H1 (cell line): ENCODE results near the gene RSBN1. TPM values are rescaled to one million over a fixed set of nuclear protein-coding genes. Genes with fewer than 3 reads are reported as not detected.

ENCODE experiments used
- CTCF ChIA-PET: fragments of 300-600 bp; sonication (Branson Sonifier 250); formaldehyde crosslinking; loops from one replicate; lab custom pipeline; 2021; ENCODE audit not compliant: partially characterized antibody; lab: Charles Lee
- POLR2A ChIA-PET: fragments of 300-600 bp; sonication (Branson Sonifier 250); formaldehyde crosslinking; loops from one replicate; lab custom pipeline; 2021; ENCODE audit warnings: inconsistent platforms; ENCODE audit not compliant: partially characterized antibody; lab: Charles Lee
- DNase-seq, 2 experiments: peaks; one replicate each; pipeline versions ENCODE4 v3.0.0 to v3.0.0-alpha.2; 2010 to 2022; ENCODE audit warnings: low spot score in 2 of 2, low read depth in 1 of 2, mixed read lengths in 1 of 2
- FAIRE-seq: peaks from 2 replicates; lab custom pipeline; 2011; peaks lifted over from hg19 to GRCh38; lab: Jason Lieb, UNC
- H2AFZ ChIP-seq: 2 replicates; pipeline ENCODE4 v1.8.1; 2012; ENCODE audit warnings: low read length, inconsistent platforms
- H2AK5ac ChIP-seq: 2 replicates; pipeline ENCODE4 v1.6.1; 2013; ENCODE audit warnings: low read depth, low read length
- H2BK120ac ChIP-seq: replicated peaks from 2 replicates; pipeline ENCODE3; 2013; ENCODE audit warnings: low read depth, low read length, inconsistent platforms
- H2BK12ac ChIP-seq: 2 replicates; pipeline ENCODE4 v1.6.1; 2013; ENCODE audit warnings: low read depth, low read length
- H2BK15ac ChIP-seq: 2 replicates; pipeline ENCODE4 v1.6.1; 2013; ENCODE audit warnings: low read length
- H2BK20ac ChIP-seq: 2 replicates; pipeline ENCODE4 v1.6.1; 2013; ENCODE audit warnings: low read length
- H2BK5ac ChIP-seq: 2 replicates; pipeline ENCODE4 v1.6.1; 2013; ENCODE audit warnings: low read depth, low read length
- H3K14ac ChIP-seq: 2 replicates; pipeline ENCODE4 v1.6.1; 2013; ENCODE audit warnings: inconsistent platforms; ENCODE audit not compliant: insufficient read length
- H3K18ac ChIP-seq: 2 replicates; pipeline ENCODE4 v1.6.1; 2013; ENCODE audit warnings: low read length; ENCODE audit errors: extremely low read depth
- H3K23ac ChIP-seq: 2 replicates; pipeline ENCODE4 v1.6.1; 2013; ENCODE audit warnings: inconsistent platforms; ENCODE audit not compliant: insufficient read length
- H3K23me2 ChIP-seq: 2 replicates; pipeline ENCODE4 v1.6.1; 2013; ENCODE audit warnings: low read depth, low read length
- H3K27ac ChIP-seq: 2 replicates; pipeline ENCODE4 v1.6.1; 2011; ENCODE audit warnings: low read depth, low read length, inconsistent platforms
- H3K27me3 ChIP-seq, 4 experiments: replicated peaks in 1 of 4; 1 replicate in 1 of 4; 2 replicates in 3 of 4; pipeline versions ENCODE4 v1.6.1 to v1.8.1; 2011 to 2013; ENCODE audit warnings: low read length in 3 of 4, mild to moderate bottlenecking in 3 of 4, inconsistent platforms in 2 of 4, mixed read lengths in 2 of 4, moderate library complexity in 1 of 4; ENCODE audit not compliant: control insufficient read depth in 3 of 4, insufficient read depth in 3 of 4; ENCODE audit errors: extremely low read depth in 1 of 4
- H3K36me3 ChIP-seq, 4 experiments: 2 replicates each; pipeline versions ENCODE4 v1.6.1 to v1.8.1; 2011 to 2013; ENCODE audit warnings: mild to moderate bottlenecking in 4 of 4, low read length in 3 of 4, moderate library complexity in 2 of 4, control low read depth in 1 of 4, inconsistent platforms in 1 of 4; ENCODE audit not compliant: insufficient read depth in 4 of 4, control insufficient read depth in 2 of 4
- H3K4ac ChIP-seq: replicated peaks from 2 replicates; pipeline ENCODE3; 2013; ENCODE audit warnings: low read length, low read depth, mixed read lengths, inconsistent platforms; ENCODE audit not compliant: insufficient read length
- H3K4me1 ChIP-seq, 4 experiments: replicated peaks in 1 of 4; 1 replicate in 1 of 4; 2 replicates in 3 of 4; pipeline versions ENCODE4 v1.6.1 to v1.8.1; 2011 to 2013; ENCODE audit warnings: low read length in 3 of 4, inconsistent platforms in 2 of 4, mixed read lengths in 1 of 4; ENCODE audit not compliant: insufficient read depth in 4 of 4, control insufficient read depth in 3 of 4
- H3K4me2 ChIP-seq, 2 experiments: 2 replicates each; pipeline versions ENCODE4 v1.6.1 to v1.8.1; 2011 to 2013; ENCODE audit warnings: low read depth in 2 of 2, low read length in 2 of 2, control low read depth in 1 of 2, inconsistent platforms in 1 of 2, mild to moderate bottlenecking in 1 of 2; ENCODE audit not compliant: insufficient read depth in 1 of 2
- H3K4me3 ChIP-seq, 4 experiments: fragments of 200-600, 300-600 bp in 1 of 4; sonication (generic), shearing (Covaris generic), sonication (Bioruptor Twin) in 1 of 4; 2 replicates each; pipeline versions ENCODE4 v1.5.1 to v1.8.1; 2011 to 2016; ENCODE audit warnings: low read length in 4 of 4, low read depth in 3 of 4, control low read depth in 2 of 4, inconsistent platforms in 2 of 4, mild to moderate bottlenecking in 2 of 4, mixed read lengths in 1 of 4, moderate library complexity in 1 of 4; ENCODE audit not compliant: insufficient read depth in 2 of 4; ENCODE audit errors: extremely low read depth in 1 of 4
- H3K56ac ChIP-seq: replicated peaks from 2 replicates; pipeline ENCODE3; 2013; ENCODE audit warnings: low read depth, mild to moderate bottlenecking, mixed read lengths, low read length, inconsistent platforms; ENCODE audit not compliant: insufficient read length
- H3K79me1 ChIP-seq: 2 replicates; pipeline ENCODE4 v1.6.1; 2013; ENCODE audit warnings: low read depth, low read length, control low read depth
- H3K79me2 ChIP-seq, 2 experiments: 2 replicates each; pipeline versions ENCODE4 v1.6.1 to v1.8.1; 2012 to 2013; ENCODE audit warnings: low read length in 2 of 2, mild to moderate bottlenecking in 2 of 2, inconsistent platforms in 1 of 2; ENCODE audit not compliant: insufficient read depth in 2 of 2, control insufficient read depth in 1 of 2
- H3K9ac ChIP-seq, 4 experiments: replicated peaks in 1 of 4; 1 replicate in 1 of 4; 2 replicates in 3 of 4; pipeline versions ENCODE4 v1.6.1 to v1.8.1; 2011 to 2013; ENCODE audit warnings: low read depth in 3 of 4, low read length in 3 of 4, control low read depth in 2 of 4, mild to moderate bottlenecking in 2 of 4, moderate library complexity in 2 of 4, inconsistent platforms in 1 of 4; ENCODE audit errors: extremely low read depth in 1 of 4
- H3K9me3 ChIP-seq, 2 experiments: 2 replicates each; pipeline versions ENCODE4 v1.6.1 to v1.8.1; 2012 to 2013; ENCODE audit warnings: mild to moderate bottlenecking in 2 of 2, moderate library complexity in 2 of 2, control low read depth in 1 of 2, inconsistent platforms in 1 of 2, low read depth in 1 of 2, low read length in 1 of 2, mixed read lengths in 1 of 2; ENCODE audit not compliant: insufficient read depth in 2 of 2
- H4K20me1 ChIP-seq, 2 experiments: replicated peaks in 1 of 2; 2 replicates each; pipeline versions ENCODE3 to v1.8.1; 2011 to 2013; ENCODE audit warnings: inconsistent platforms in 2 of 2, low read length in 2 of 2, mild to moderate bottlenecking in 1 of 2; ENCODE audit not compliant: insufficient read depth in 2 of 2, control insufficient read depth in 1 of 2
- H4K5ac ChIP-seq: 2 replicates; pipeline ENCODE4 v1.6.1; 2013; ENCODE audit warnings: low read length, low read depth, mixed read lengths, inconsistent platforms; ENCODE audit not compliant: insufficient read length
- H4K8ac ChIP-seq: 2 replicates; pipeline ENCODE4 v1.8.0; 2013; ENCODE audit warnings: mild to moderate bottlenecking, moderate library complexity, low read length, inconsistent platforms; ENCODE audit not compliant: insufficient read depth; ENCODE audit errors: extremely low read depth
- H4K91ac ChIP-seq: replicated peaks from 2 replicates; pipeline ENCODE3; 2013; ENCODE audit warnings: low read length, mixed read lengths, inconsistent platforms; ENCODE audit not compliant: insufficient read length
- CEBPB ChIP-seq: IDR thresholded peaks from 2 replicates; pipeline ENCODE4 v1.6.1; 2012; ENCODE audit warnings: low read depth, low read length
- SP2 ChIP-seq: IDR thresholded peaks from 2 replicates; pipeline ENCODE4 v1.6.1; 2012; ENCODE audit warnings: mild to moderate bottlenecking, low read length, inconsistent platforms
- WGBS, 2 experiments: shearing (Covaris generic) in 1 of 2; methylation state at CpG; one replicate each; pipeline versions ENCODE4 v1.1.6 to v1.1.7; 2013 to 2015; ENCODE audit warnings: low lambda C conversion rate in 2 of 2, mixed read lengths in 2 of 2, inconsistent platforms in 1 of 2, low coverage in 1 of 2, missing lambda C conversion rate in 1 of 2; ENCODE audit not compliant: insufficient replicate concordance in 2 of 2, insufficient coverage in 1 of 2, insufficient read length in 1 of 2; ENCODE audit errors: extremely low coverage in 1 of 2, missing lambda C conversion rate in 1 of 2; 5-methylcytosine and 5-hydroxymethylcytosine counted together
- polyA plus RNA-seq, 7 experiments: library from polyadenylated mRNA; depleted of rRNA in 3 of 7; stranded (reverse) in 5 of 7; unstranded in 2 of 7; fragments of >200 nt in 5 of 7; fragments of 200-250 nt in 2 of 7; gene quantifications; 1 replicate in 5 of 7; 2 replicates in 1 of 7; 4 replicates in 1 of 7; pipeline versions ENCODE4 v1.2.1 to v1.2.3, GENCODE V29; 2011 to 2013; ENCODE audit warnings: missing spikeins in 2 of 7, mixed read lengths in 2 of 7
- total RNA-seq: library from RNA; stranded (reverse); fragmentation: NEBNext Ultra II Directional; extraction: Animal tissue kit (Norgen Biotek cat#: 25700); gene quantifications from 2 replicates; pipeline ENCODE4 v1.2.1, GENCODE V29; 2021
- TF ChIP-seq, protein P1 (sequence below): IDR thresholded peaks from 2 replicates; pipeline ENCODE4 v1.6.1; 2011; ENCODE audit warnings: low read depth, mild to moderate bottlenecking, low read length; ENCODE audit not compliant: insufficient read depth

The RSBN1 gene
- total and polyA plus RNA-seq, 2 of the 8 experiments (the other 6 are each of a cell fraction or from before 2014, with no cell fraction given) = 4.2 to 17.6 TPM

- no peak overlapping the region for H2BK20ac ChIP-seq
- no peaks in the 10 kb centered on the region for H3K36me3 ChIP-seq
- no peak overlapping the region for H2BK5ac ChIP-seq
- H4K20me1 ChIP-seq = peaks cover 2 to 5% of the 10 kb centered on the region in 2 experiments
- H3K18ac ChIP-seq = no peak overlapping the region
- H3K4me1 ChIP-seq = peaks cover 0 to 6% (median 0%) of the 10 kb centered on the region in 4 experiments; a peak in 2 of 7 replicates
- H2BK15ac ChIP-seq = no peak overlapping the region
- CTCF ChIA-PET = interaction anchor here (0.6 to 1.3 kb wide), 3 partner anchors 10 to 91 kb away, joined by 3 to 4 read pairs (median 4); no protein-coding TSS in a partner anchor
- no peak overlapping the region for H2BK120ac ChIP-seq
- H2AFZ ChIP-seq = no peak overlapping the region
- H3K4me2 ChIP-seq = no peak overlapping the region
- TF ChIP-seq SP2 = no peak
- TF ChIP-seq, protein P1, sequence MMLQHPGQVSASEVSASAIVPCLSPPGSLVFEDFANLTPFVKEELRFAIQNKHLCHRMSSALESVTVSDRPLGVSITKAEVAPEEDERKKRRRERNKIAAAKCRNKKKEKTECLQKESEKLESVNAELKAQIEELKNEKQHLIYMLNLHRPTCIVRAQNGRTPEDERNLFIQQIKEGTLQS = no peak
- peak; percentile 46; the same call in 1 of the 2 replicates for TF ChIP-seq CEBPB
- TF ChIP-seq, all 59 proteins: peak for 1
- H3K9ac ChIP-seq = no peak overlapping the region
- POLR2A ChIA-PET = interaction anchor here (0.6 to 0.8 kb wide), 3 partner anchors 11 to 14 kb away, joined by 3 read pairs; no protein-coding TSS in a partner anchor
- 88% methylated on average over 8 of the region's 8 CpGs; no CpG with 5 or more reads in 1 of the 2 experiments for WGBS, 2 experiments
- H2AK5ac ChIP-seq = no peak overlapping the region
- DNase-seq (no peak), FAIRE-seq (no peak)
- H3K79me2 ChIP-seq = peaks cover 12 to 92% of the 10 kb centered on the region in 2 experiments
- H3K56ac ChIP-seq = peak overlapping the region; percentile 79
- H4K91ac ChIP-seq = no peak overlapping the region
- H3K23me2 ChIP-seq = no peaks in the 10 kb centered on the region
- no peak overlapping the region for H3K4me3 ChIP-seq
- no peak overlapping the region for H2BK12ac ChIP-seq
- no peak overlapping the region for H3K4ac ChIP-seq
- no peaks in the 10 kb centered on the region; the same call in 1 of the 2 replicates for H3K79me1 ChIP-seq
- no peak overlapping the region for H4K8ac ChIP-seq
- no peak overlapping the region for H3K14ac ChIP-seq
- no peak overlapping the region for H4K5ac ChIP-seq
- no peaks in the 10 kb centered on the region for H3K9me3 ChIP-seq
- H3K23ac ChIP-seq = no peak overlapping the region
- no peaks in the 10 kb centered on the region for H3K27me3 ChIP-seq
- H3K27ac ChIP-seq = no peak overlapping the region
Measured at GRCh38 chr1:113804421-113805255, 7.6 kb downstream of the RSBN1 start.
